T1000 (cell line): ENCODE results near the gene NUDT1.

Source experiments
- DNase-seq: peaks from one replicate; lab custom pipeline; 2025; ENCODE audit warnings: mixed read lengths; lab: John Stamatoyannopoulos, UW

Gene NUDT1

GRCh38 chr7:2248984-2249694 lies 7.1 kb downstream of the NUDT1 start:
- DNase-seq, result peak; percentile 53

GRCh38 chr7:2249744-2250323 lies 7.8 kb downstream of the NUDT1 start:
- DNase-seq, result no peak

GRCh38 chr7:2251381-2251780 lies 9.4 kb downstream of the NUDT1 start:
- DNase-seq, result no peak

GRCh38 chr7:2251841-2252771 lies 10.1 kb downstream of the NUDT1 start:
- no peak for DNase-seq

- DNase-seq, result no peak
Observed at GRCh38 chr7:2253021-2253420, 11.0 kb downstream of the NUDT1 start.

- no peak for DNase-seq
Observed at GRCh38 chr7:2253525-2254244, 11.7 kb downstream of the NUDT1 start.

- no peak for DNase-seq
Observed at GRCh38 chr7:2254429-2255144, 12.6 kb downstream of the NUDT1 start.

- peak; percentile 16 for DNase-seq
Observed at GRCh38 chr7:2255145-2256139, 13.4 kb downstream of the NUDT1 start.

GRCh38 chr7:2256306-2257045 lies 14.4 kb downstream of the NUDT1 start:
- no peak for DNase-seq

- DNase-seq, result no peak
Observed at GRCh38 chr7:2257046-2257551, 15.1 kb downstream of the NUDT1 start.

- DNase-seq, result no peak
Observed at GRCh38 chr7:2257651-2258050, 15.6 kb downstream of the NUDT1 start.

- DNase-seq, result no peak
Observed at GRCh38 chr7:2258661-2259365, 16.8 kb downstream of the NUDT1 start.

- DNase-seq, result no peak
Observed at GRCh38 chr7:2259480-2259879, 17.5 kb downstream of the NUDT1 start.

GRCh38 chr7:2260820-2261219 lies 18.8 kb downstream of the NUDT1 start:
- DNase-seq, result peak; percentile 22

GRCh38 chr7:2261611-2262010 lies 19.6 kb downstream of the NUDT1 start:
- no peak for DNase-seq

GRCh38 chr7:2263176-2263575 lies 21.1 kb downstream of the NUDT1 start:
- DNase-seq, result no peak

GRCh38 chr7:2264158-2264557 lies 22.1 kb downstream of the NUDT1 start:
- DNase-seq, result no peak

- DNase-seq, result peak; percentile 82
Observed at GRCh38 chr7:2266911-2267310, 24.9 kb downstream of the NUDT1 start.
